T-helper 2 cell treated with Interferon-gamma antibody and Interleukin-4, amounts not matched to agents 5 μg/mL and 100 μg/mL, for 36 hours (primary cell): Measurements from ENCODE around the gene CMTM4.
"Not testable (repeated sequence)": the region's sequence is repeated elsewhere in the genome, so short reads cannot be mapped to it uniquely, and the experiment has no call there.

Source experiments
- DNase-seq: peaks from one replicate; pipeline ENCODE4 v3.0.0; 2021; ENCODE audit warnings: low spot score
- H3K27ac Mint-ChIP-seq: one replicate; pipeline ENCODE4 v1.8.0; 2021; ENCODE audit warnings: mild to moderate bottlenecking, mixed read lengths
- H3K27me3 Mint-ChIP-seq: one replicate; pipeline ENCODE4 v1.8.0; 2021; ENCODE audit warnings: low read depth, mixed read lengths
- H3K36me3 Mint-ChIP-seq: one replicate; pipeline ENCODE4 v1.8.0; 2021; ENCODE audit warnings: low read depth, mixed read lengths
- H3K4me1 Mint-ChIP-seq: one replicate; pipeline ENCODE4 v1.8.0; 2021; ENCODE audit warnings: low read depth, mixed read lengths
- H3K4me3 Mint-ChIP-seq: one replicate; pipeline ENCODE4 v1.8.0; 2022; ENCODE audit warnings: mild to moderate bottlenecking, moderate library complexity, mixed read lengths
- H3K9me3 Mint-ChIP-seq: one replicate; pipeline ENCODE4 v1.8.0; 2021; ENCODE audit warnings: mixed read lengths

CMTM4 gene

GRCh38 chr16:66567270-66567669 is 129.3 kb downstream of the CMTM4 start:
- not testable (repeated sequence) for H3K27ac Mint-ChIP-seq, DNase-seq, H3K27me3 Mint-ChIP-seq, H3K9me3 Mint-ChIP-seq, H3K4me3 Mint-ChIP-seq
- Mint-ChIP-seq H3K36me3 (peaks cover 46% of the 10 kb centered on the region), H3K4me1 (peaks cover 28% of the 10 kb centered on the region)

DNA sequence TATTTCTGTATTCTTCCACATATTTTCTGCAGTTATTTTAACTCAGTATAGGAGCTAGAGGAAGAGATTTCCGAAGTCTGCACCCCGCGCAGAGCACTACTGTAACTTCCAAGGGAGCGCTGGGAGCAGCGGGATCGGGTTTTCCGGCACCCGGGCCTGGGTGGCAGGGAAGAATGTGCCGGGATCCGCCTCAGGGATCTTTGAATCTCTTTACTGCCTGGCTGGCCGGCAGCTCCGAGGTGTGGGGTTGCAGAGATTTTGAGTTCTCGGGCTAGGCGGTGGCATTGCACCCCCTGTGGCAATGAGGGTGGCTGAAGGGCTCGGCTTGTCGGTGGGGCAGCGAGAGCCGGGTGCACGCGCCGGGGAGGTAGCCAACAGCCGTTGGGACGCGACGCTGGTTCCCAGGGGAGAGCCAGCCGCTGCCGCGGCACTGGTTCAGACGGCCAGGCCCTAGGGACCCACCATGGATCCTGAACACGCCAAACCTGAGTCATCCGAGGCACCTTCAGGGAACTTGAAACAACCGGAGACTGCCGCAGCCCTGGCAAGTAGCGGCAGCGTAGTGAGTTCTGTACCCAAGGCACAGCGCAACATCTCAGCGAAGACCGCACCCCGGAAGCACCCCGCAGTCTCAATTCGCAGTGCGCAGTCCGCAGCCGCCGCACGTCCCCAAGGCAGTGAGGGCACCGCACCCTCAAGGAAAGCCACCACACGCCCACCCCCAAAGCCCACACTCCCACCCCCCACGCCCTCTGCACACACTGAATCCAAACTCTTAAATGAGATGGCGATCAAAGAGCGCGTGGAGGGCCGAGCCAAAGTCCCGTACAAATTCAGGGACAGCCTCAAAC is 130.3 kb downstream of the CMTM4 start, which contains the start of gene CMTM1:
Gene CMTM1 (plus strand): TSS at position 389 of the 851 bp plus-strand sequence. CDS start 75 bp downstream, at position 464.
- no peak for DNase-seq
- Mint-ChIP-seq H3K36me3 (peaks cover 50% of the 10 kb centered on the region), H3K4me3 (no peak within 1 kb of the TSS), H3K4me1 (peaks cover 35% of the 10 kb centered on the region), H3K9me3 (no peaks in the 10 kb centered on the region), H3K27ac (no peak within 1 kb of the TSS), H3K27me3 (no peaks in the 10 kb centered on the region)
